NCI-H2081 treated with DMSO at 0.1 percent for 48 hours (cell line): ENCODE results near the gene SLC4A11.
"Not testable (repeated sequence)": the region's sequence is repeated elsewhere in the genome, so short reads cannot be mapped to it uniquely, and the experiment has no call there.

Experiments used
- DNase-seq: peaks from one replicate; lab custom pipeline; 2025; lab: John Stamatoyannopoulos, UW

SLC4A11 gene

GRCh38 chr20:3202965-3203314 is 36.0 kb downstream of the SLC4A11 start:
- no peak for DNase-seq

DNA sequence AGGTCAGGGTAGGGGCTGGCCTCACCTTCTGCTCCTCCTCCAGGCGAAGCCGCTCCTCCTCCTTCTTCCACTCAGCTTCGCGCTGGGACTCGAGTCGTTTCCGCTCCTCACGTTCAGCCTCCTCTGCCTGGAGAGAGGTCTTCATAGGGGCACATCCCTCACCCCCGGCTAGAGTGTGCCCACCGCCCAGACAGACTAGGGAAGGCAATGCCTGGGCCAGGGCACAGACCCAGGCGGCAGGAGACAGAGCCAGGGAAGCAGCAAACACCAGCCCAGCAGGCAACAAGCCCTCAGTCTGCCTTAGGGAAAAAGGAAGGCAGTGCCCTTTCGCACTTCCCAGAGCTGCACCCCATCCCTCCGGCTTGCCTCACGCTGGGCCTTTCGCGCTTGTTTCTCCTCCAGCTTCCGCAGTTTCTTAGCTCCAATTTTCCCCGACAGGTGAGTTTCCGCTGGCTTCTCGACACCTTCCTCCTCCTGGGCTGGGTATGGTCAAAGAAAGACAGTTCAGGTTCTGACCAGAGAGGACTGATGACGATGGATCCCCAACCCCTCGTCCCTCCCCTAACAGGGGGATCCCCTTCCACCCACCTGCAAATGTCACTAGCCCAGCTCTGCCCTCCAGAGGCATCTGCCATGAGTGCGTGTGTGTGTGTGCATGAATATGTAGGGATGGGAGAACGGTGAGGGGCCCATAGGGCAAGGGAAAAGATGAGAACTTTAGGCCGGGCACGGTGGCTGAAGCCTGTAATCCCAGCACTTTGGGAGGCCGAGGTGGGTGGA is 38.8 kb downstream of the SLC4A11 start:
- no peak for DNase-seq

GRCh38 chr20:3199206-3199605 is 39.8 kb downstream of the SLC4A11 start:
- no peak for DNase-seq

DNA sequence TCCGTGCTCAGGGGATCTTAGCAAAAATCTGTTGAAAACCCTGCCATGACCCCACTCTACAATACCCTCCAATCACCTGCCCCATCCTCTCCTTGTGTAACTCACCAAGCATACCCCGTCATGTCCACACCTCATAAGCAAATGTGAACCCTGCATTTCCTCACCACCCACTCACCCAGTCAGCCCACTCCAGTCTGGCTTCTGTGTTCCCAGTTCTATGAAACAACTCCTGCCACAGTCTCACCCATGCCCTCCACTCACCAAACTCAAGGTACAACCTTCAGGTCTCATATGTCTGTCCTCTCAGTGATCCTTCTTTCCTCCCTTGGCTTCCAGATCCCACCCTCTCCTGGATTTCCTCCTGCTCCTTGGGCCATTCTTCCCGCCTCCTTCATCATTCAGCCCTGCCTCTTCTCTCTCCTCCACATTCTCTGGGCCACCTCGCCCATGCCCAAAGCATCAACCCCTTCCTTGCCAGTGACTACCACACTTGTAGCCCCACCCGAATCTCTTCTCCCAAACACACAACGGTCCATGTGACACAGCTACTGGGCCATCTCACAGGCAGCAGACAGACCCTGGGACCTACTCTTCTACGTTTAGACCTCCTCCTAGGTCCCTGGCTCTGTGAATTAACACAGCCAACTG is 43.3 kb downstream of the SLC4A11 start:
- DNase-seq = no peak

GRCh38 chr20:3194617-3195280 is 44.2 kb downstream of the SLC4A11 start:
- DNase-seq = no peak

DNA sequence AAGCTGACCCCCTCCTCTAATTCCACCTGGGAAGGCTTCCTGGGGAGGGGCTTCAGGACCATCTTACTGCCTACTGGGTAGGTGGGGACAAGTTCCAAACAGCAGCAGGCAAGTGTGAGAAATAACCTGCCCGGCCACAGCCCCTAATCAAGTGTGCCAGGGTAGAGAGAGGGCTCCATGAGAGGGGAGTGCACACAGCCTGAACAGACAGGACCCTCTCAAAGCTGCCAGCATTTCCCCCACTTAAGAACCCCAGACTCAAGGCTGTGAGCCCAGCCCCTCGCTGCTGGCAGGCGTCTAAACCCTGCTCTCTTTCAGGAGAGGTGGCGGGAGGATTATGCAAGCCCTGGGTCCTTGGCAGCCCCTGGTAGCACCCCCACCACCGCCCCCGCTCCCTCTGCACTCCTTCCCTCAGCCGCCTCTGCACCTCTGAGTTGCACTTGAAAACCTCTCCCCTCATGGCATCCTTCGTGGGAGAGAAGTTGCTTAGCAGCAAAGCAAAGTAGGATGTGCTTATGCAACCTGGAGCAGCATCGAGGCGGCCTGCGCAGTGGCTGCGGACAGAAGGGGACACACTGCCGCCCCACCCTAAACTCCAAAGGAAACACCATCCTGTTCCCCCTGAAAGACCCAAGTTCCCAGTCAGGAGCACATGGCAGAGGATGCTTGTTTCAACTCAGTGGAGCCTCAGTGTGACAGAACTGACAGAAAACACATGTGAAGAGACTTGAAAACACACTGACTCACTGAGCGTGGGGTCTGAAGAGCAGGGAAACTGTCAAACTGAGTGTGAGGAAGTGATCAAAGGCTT is 45.0 kb downstream of the SLC4A11 start:
- no peak for DNase-seq

GRCh38 chr20:3192226-3193015 is 46.6 kb downstream of the SLC4A11 start:
- DNase-seq = no peak

DNA sequence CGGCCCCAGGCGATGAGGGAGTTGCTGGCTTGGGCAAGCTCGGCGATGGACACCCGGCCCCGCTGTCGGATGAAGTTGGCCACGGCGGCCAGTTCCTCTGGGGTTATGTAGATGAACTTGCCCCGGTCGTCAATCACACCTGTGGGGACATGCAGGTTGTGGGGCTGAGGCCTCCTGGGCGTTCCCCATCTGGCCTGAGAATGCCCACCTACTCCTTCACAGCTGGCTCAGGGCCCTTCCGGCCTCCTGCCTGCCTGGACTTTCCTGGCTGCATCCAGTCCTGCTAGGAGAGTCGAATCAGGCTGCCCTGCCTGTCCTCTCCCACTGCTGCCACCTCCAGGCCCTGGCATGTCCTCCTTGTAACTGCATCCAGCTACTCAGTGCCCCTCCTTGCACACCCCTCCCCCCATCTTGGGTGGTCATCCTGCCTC is 48.3 kb downstream of the SLC4A11 start:
- no peak for DNase-seq

- no peak for DNase-seq
These were observed 49.3 kb downstream of the SLC4A11 start for GRCh38 chr20:3189561-3190131.

DNA sequence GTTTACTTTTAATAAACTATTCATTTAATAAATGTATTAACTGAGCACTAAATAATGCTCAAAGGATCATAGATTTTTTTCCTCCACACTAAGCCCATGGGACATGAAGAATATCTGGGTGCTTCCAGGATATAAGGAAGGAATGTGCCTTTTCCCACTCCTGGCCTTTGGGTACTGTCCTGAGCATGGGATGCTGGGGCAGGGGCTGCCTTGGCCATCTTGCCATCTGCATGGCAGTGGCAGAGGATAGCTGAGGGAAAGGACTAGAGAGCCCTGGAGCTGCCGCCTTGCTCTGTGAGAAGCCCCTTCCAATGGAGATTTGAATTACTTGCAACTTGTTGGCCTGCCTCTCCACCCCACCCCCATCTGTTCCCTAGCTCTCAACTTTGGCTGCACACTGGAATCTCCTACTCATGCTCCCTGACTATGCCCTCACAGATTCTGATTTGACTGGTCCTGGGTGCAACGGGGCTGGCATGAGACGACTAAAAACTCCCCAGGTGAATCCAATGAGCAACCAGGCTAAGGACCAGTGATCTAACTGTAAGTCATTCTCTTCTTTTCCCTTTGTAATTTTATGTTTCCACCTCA is 50.1 kb downstream of the SLC4A11 start:
- no peak for DNase-seq

- not testable (repeated sequence) for DNase-seq
These were observed 51.1 kb downstream of the SLC4A11 start for GRCh38 chr20:3187861-3188260.

DNA sequence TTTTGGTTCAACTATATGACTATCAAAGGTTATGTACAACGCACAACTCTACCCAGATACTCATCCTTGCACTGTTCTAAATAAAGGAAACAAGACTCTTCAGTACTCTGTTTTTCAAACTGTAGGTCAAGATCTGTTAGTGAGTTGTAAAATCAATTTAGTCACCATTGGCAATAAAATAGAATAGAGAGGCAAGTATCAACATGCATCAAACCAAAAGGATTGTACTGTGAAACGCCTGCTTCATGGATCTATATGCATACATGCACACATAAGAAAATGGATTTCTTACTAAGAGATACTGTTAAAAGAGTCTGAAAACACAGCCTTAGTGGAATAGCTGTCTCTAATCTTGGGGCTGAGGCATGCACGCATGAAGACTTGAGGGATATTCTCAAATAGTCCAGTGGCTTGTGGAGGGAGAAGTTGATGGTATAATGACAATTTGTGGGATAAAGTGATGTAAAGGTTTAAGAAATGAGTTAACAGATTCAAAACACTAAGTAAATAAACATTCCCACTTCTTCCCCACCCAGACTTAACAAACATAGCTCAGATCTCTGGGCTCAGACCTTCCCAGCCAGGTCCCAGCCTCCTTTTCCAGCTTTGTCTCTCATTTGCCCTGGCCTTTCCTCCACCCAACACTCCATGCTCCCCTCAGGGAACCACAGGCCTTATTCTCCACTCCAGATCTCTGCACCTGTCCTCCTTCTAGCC is 54.9 kb downstream of the SLC4A11 start:
- no peak for DNase-seq

DNA sequence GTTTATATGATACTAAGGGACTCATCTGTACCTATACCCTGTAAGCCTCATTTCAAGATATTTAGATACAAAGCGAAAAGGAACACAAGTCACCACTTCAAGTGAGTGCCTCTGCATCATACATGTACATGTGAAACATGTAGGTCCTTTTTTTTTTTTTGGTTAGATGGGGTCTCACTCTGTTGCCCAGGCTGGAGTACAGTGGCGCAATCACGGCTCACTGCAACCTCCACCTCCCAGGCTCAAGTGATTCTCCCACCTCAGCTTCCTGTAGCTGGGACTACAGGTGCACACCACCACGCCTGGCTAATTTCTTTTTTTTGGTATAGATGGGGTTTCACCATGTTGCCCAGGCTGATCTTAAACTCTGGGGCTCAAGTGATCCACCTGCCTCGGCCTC is 56.6 kb downstream of the SLC4A11 start:
- not testable (repeated sequence) for DNase-seq

DNA sequence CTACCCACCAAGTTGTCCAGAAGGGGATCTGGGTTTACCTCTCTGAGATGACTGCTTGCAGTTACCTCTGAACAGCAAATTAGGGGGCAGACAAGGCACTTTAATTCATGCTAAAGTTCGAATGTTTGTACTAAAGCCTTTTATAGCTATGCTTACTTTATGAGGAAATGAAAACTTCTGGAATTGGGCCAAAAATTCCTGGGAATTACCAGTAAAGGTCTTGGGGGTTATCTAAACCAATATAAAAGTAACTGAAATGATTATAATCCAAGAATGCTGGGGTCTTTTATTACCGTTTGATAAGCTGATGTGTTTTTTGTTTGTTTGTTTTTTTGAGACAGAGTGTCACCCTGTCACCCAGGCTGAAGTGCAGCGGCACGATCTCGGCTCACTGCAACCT is 57.7 kb downstream of the SLC4A11 start:
- DNase-seq = no peak

- DNase-seq = no peak
These were observed 58.7 kb downstream of the SLC4A11 start for GRCh38 chr20:3180319-3180718.

GRCh38 chr20:3177746-3178485 is 61.1 kb downstream of the SLC4A11 start:
- DNase-seq = no peak
